Cardiac septum (tissue), 1 donor: ENCODE results near the gene SLC2A4RG. TPM values are rescaled to one million over a fixed set of nuclear protein-coding genes. Genes with fewer than 3 reads are reported as not detected.

Experiments used
- DNase-seq: peaks from one replicate; pipeline ENCODE4 v3.0.0-alpha.2; 2020; ENCODE audit warnings: low spot score
- intact Hi-C: fragments of 100-400 bp; cut with DNase I; formaldehyde crosslinking; loops from one replicate; pipeline ENCODE4 v1.14.0; 2022
- long read RNA-seq: library from polyadenylated mRNA; unstranded; transcript quantifications from one replicate; pipeline ENCODE4 v2.0.0, GENCODE V29; 2021
- total RNA-seq: library from RNA; stranded (reverse); fragmentation: NEBNext Ultra II Directional; extraction: Animal tissue kit (Norgen Biotek cat#: 25700); gene quantifications from one replicate; pipeline ENCODE4 v1.2.1, GENCODE V29; 2021
- donor health status: DM: no; HTN: no; CAD: no.

The SLC2A4RG gene
- 67.8 TPM for total RNA-seq
- long read RNA-seq, transcript SLC2A4RG-201 (8 exons, 1,731 nt): major isoform, 73 of 112 reads
- long read RNA-seq, partial matches to known transcripts: 28 of 112 reads
- long read RNA-seq, other reads (novel, unspliced or antisense): 8 of 112 reads

GRCh38 chr20:63739130-63740069 is at the start of gene SLC2A4RG:
TSS of gene SLC2A4RG (plus strand) at chr20:63739776. CDS start at chr20:63739913, 137 bp downstream.
- peak; percentile 89 for DNase-seq
- intact Hi-C loops: loop anchor here (5.0 kb wide), 2 partner anchors 42 to 112 kb away; partner anchors contain the start of genes GMEB2 and TNFRSF6B

- no peak for DNase-seq
- intact Hi-C loops: no loop called here
Observed at GRCh38 chr20:63690003-63690897, 49.3 kb upstream of the SLC2A4RG start.

- intact Hi-C loops: no loop called here
- no peak for DNase-seq
Observed at GRCh38 chr20:63690898-63691710, 48.5 kb upstream of the SLC2A4RG start.

GRCh38 chr20:63691711-63692435 is 47.7 kb upstream of the SLC2A4RG start:
- no peak for DNase-seq
- intact Hi-C loops: no loop called here

- intact Hi-C loops: no loop called here
Observed at GRCh38 chr20:63692436-63693082, 47.0 kb upstream of the SLC2A4RG start.

GRCh38 chr20:63693083-63693732 is 46.4 kb upstream of the SLC2A4RG start:
- DNase-seq: peak; percentile 65
- intact Hi-C loops: no loop called here

More at GRCh38 chr20:63692436-63693082, 47.0 kb upstream of the SLC2A4RG start:
- no peak for DNase-seq

GRCh38 chr20:63693733-63694583 is 45.6 kb upstream of the SLC2A4RG start:
- DNase-seq: no peak
- intact Hi-C loops: no loop called here

GRCh38 chr20:63694584-63695423 is 44.8 kb upstream of the SLC2A4RG start:
- intact Hi-C loops: loop anchor here (5.0 kb wide), 1 partner anchor 42 kb away; the partner anchor contains the start of genes LIME1 and SLC2A4RG
- DNase-seq: no peak

- intact Hi-C loops: loop anchor here (5.0 kb wide), 1 partner anchor 42 kb away; the partner anchor contains the start of genes LIME1 and SLC2A4RG
- DNase-seq: peak; percentile 84
Observed at GRCh38 chr20:63695424-63696305, 43.9 kb upstream of the SLC2A4RG start.

- intact Hi-C loops: loop anchor here (5.0 kb wide), 1 partner anchor 41 kb away; the partner anchor contains the start of genes LIME1 and SLC2A4RG
Observed at GRCh38 chr20:63696306-63696627, 43.3 kb upstream of the SLC2A4RG start.

GRCh38 chr20:63696628-63697356 is 42.8 kb upstream of the SLC2A4RG start, which contains the start of gene TNFRSF6B:
TSS of gene TNFRSF6B (plus strand) at chr20:63696652. CDS start at chr20:63696768, 116 bp downstream.
- intact Hi-C loops: loop anchor here (5.0 kb wide), 1 partner anchor 41 kb away; the partner anchor contains the start of genes LIME1 and SLC2A4RG
- DNase-seq: no peak

More at GRCh38 chr20:63696306-63696627, 43.3 kb upstream of the SLC2A4RG start:
- DNase-seq: peak; percentile 71

GRCh38 chr20:63697357-63697867 is 42.2 kb upstream of the SLC2A4RG start:
- intact Hi-C loops: loop anchor here (5.0 kb wide), 1 partner anchor 40 kb away; the partner anchor contains the start of genes LIME1 and SLC2A4RG
- peak; percentile 71 for DNase-seq
